ENCODE measurements around the gene MAD1L1.
"Not testable (repeated sequence)": the region's sequence is repeated elsewhere in the genome, so short reads cannot be mapped to it uniquely, and the experiment has no call there.

MAD1L1 gene

GRCh38 chr7:1883834-1884582 is 348.7 kb downstream of the MAD1L1 start:
- no peak for DNase-seq (ENCODE audit: low spot score)

DNA sequence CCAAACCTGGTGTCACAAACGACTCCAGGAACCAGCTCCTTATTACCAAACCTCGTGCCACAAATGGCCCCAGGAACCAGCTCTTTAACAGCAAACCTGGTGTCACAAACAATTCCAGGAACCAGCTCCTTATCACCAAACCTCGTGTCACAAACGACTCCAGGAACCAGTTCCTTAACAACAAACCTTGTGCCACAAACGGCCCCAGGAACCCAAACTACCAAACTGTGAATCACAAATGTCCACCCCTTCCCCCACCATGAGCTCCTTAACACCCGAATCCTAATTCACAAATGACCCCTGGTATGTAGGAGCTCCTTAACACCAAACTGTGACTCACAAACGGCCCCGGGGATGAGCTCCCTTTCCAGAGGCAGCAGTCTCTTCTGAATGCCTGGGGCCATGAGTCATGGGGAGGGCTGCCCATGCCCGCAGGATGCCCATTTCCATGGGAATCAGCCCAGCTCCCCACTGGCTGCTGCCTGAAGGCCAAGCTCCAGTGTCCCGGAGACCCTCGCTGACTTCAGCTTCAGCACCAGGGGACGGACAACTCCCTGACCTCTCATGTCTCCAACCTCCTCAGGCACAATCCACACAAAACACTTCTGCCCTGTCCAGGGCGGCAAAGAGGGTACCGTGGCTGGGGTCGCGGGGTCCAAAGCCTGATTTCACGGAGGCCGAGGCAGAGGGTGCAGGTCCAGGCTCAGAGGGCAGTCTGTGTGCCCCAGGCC is 349.5 kb downstream of the MAD1L1 start:
- DNase-seq (ENCODE audit: low spot score), result peak; percentile 98

DNA sequence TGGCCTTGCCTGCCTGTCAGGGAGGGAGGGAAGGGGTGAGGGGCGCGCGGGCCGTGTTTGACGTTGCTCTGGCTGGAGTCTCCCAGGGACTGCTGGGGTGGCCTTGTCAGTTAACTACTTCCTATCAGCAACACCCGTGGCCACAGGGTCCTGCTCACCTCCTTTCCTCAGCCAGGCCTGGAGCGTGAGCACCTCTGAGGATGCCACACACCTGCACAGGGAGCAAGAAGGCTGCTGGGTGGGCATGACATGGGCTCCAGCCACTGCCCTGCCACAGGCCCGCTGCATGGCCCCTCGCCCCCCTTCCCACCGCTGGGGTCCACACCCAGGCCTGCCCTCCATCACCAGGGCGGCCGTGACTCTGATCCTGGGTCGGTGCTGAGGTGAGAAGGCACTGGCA is 350.3 kb downstream of the MAD1L1 start:
- DNase-seq (ENCODE audit: low spot score), result no peak

GRCh38 chr7:1881946-1882345 is 350.8 kb downstream of the MAD1L1 start:
- DNase-seq (ENCODE audit: low spot score), result no peak

- not testable (repeated sequence) for DNase-seq (ENCODE audit: low spot score)
Observed at GRCh38 chr7:1876641-1877040, 356.1 kb downstream of the MAD1L1 start.

DNA sequence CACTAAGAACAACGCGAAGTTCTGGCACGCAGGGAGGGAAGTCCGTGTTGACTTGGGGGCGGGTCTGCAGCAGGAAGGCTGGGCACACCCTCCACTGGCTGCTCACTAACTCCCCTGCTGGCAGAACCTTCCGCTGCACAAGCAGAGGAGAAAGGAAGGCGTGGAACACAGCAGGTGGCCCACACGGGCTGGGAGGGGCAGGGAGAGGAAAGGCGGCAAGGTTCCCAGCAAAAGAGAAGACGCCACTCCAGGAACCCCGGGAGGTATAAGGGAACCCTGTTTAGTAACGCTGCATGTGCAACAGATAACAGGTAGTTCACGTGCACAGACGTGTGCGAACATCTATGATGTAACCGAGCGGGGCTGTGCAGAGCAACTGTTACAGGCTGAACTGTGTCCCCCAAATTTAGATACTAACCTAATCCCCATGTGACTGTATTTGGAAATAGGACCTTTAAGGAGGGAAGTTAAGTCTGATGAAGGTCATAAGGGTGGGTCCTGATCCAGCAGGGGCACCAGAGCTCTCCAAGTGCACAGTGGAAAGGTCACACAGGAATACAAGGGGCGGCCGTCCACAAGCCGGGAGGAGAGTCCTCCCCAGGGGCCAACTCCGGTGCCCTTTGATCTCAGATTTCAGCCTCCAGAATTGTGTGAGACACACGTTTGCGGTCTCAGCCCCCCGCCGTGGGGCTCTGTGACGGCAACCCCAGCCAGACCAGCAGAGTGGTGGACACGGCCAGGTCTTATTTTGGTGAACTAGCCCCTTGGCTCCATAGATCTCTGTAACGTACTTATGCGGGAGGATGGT is 357.1 kb downstream of the MAD1L1 start:
- not testable (repeated sequence) for DNase-seq (ENCODE audit: low spot score)

DNA sequence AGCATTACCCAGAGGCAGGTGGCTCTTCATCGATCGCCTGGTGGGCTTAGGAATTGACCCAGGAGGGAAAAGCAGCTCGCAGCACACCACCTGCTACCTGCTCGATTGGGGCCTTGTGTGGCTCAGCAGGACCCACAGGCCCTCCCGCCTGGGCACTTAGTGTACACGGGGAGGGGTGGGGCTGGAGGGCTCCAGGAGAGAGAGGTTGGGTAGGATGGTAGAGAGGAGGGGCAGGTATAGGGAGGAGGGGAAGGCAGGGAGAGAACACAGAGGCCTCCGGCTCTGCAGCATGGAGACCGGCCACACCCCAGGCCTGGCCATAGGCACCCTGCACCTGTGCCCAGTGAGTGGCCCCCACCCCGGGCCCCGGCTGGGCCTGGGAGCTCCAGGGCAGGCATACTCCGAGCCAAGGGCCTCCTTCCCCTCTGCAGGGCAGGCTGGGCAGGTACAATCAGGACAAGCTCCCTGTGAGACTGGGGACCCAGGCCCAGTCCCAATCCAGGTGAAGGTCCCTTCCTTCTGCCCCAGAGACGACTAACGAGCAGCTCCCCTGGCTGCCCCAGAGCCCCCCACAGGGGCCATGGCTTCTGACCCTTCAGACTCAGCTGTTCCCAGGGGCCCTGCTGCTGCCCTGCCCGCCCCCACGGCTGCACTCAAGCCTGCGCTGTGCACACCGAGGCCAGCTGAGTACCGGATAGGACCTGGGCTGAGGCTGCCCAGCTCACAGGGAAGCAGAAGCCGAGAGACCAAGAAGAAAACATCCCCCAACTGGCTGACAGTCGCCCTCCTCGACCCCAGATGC is 358.0 kb downstream of the MAD1L1 start:
- DNase-seq (ENCODE audit: low spot score), result not testable (repeated sequence)

GRCh38 chr7:1873857-1874589 is 358.7 kb downstream of the MAD1L1 start:
- DNase-seq (ENCODE audit: low spot score), result no peak

DNA sequence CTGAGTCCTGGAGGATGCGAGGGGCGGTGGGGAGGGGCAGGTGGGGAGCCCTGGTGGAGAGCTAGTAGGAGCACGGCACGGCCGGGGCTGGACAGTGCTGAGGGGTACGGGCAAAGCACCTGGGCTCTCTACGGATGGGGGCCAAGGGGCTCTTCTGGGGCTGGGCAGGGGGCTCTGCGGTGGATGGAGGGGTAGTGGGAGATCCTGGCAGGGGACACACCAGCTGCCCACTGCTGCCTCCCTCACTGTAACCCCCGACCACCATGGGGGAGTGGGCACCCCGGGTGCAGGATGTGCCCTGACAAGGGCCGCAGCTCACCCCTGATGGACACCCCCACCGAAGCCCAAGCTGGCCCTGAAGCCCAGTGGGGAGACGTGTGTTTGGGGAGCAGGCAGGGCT is 359.3 kb downstream of the MAD1L1 start:
- DNase-seq (ENCODE audit: low spot score), result no peak

DNA sequence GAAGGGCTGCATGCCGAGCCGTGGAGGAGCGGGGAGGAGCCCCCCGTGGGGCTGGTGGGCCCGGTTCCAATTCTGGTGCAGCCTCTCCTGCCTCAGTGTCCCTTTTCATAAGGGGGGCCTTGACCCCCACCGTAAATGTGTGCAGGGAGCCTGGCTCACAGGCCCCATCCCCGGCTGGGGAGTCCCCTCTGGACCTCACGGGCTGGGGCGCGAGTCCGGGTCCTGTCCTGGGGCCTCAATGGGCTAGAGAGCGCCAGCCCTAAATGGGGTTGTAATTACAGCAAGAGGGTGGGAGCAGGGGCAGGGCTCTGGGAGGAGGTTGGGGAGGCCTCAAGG is 359.7 kb downstream of the MAD1L1 start:
- DNase-seq (ENCODE audit: low spot score), result no peak

DNA sequence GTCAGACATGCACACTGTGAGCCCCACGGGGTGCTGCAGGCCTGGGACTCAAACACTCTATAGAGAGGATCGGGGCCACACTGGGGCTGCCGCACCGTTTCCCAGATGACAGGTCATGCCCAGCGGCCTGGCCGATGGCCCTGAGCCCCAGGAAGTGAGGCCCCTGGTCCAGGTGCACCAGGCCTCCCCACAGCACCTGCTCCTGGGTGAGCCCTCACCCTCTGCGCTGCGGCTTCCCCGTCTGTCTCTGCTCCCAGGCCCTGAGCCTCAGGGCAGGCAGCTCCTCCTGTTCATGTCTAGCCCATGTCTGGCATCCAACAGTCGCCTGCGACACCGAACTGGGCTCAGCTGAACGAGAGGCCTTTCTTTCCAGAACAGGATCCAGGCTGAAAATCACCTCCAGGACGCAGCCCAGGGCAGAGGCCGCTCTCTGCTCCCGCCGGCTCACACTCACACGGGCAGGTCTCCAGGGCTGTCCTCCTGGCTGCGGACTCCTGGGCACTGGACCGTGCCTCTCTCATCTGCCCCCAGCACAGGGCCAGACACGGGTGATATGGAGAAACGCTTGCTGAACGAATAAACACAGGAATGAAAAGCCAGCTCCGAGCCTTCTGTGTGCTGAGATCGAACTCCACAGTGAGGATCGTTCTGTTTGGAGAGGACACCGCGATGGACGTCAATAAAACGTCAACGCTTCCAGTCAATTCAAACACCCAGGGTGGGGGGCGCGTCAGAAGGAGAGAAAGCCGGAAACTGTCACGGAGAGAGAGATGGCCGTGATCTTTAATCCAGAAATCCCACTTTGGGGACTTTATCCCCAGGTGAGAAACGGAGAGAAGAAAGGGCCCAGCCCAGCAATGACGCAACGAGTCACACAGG is 360.3 kb downstream of the MAD1L1 start:
- no peak for DNase-seq (ENCODE audit: low spot score)

DNA sequence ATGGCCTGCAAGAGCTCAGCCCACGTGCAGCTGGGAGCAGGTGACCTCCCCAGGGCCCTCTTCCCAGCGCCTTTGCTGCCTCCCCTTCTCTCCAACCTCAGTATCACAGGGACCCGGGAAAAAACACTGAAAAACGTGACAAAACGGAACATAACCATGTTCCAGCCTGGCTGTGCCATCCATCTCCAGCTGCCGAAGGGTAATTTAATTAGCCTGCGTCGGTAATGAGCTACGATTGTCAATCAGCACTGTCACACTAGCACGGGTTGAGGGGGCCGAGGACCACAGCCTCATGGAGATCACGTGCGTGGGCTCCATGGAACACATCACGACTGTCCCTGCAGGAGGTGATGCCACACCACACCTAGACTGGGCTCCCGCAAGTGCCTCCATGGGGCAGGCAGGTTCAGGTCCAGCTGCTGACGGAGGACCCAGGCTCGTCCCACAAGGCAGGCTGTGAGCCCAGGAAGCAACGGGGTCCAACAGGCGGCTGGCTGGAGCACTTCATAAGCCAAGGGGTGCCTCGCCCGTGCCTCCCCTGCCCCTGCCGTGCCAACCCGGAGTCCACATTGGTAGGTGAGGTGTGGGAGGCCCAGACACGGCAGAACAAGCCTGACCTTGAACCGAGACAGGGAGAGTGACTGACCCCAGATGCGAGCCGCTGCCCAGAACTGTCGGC is 363.2 kb downstream of the MAD1L1 start:
- no peak for DNase-seq (ENCODE audit: low spot score)

- no peak for DNase-seq (ENCODE audit: low spot score)
Observed at GRCh38 chr7:1868516-1869165, 364.1 kb downstream of the MAD1L1 start.

DNA sequence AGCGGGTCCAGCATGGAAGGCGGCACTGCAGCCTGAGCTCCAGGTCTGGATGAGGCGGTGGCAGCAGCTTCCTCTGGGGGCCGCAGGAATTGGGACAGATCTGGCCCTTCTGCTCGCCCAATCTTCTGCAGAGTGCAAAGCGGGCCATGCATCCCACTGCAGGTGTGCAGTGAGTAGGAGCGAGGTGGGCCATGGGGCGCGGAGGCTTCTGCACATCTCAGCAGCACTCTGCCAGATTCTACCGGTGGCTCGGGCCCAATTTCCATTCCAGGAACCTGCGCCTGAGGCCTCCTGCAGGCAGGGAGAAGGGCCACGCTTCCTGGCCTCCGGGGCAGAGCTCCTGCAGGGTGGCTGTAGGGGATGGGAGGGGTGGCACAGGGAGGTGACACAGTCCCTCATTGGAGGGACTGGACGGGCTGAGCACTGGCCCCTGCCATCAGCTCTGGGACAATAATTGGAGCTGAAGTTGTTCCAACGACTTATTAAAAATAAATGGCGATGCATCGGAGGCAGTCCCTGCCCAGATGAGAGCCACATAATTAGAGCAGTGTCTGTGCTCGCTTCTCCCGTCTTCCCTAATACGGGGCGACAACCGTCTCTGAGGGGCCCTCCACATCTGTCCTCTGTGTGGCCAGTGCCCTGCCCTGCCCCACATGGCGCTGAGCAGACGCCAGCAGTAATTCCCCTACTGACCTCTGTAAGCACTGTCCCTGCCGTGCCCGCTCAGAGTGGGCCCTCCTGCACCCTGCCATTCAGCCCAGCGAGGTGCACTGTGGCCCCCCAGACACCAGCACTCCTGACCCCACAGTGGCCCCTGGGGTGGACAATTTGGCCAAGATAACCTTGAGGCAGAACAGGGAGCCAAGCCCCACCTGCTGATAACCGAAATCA is 365.1 kb downstream of the MAD1L1 start:
- no peak for DNase-seq (ENCODE audit: low spot score)

GRCh38 chr7:1866601-1867000 is 366.1 kb downstream of the MAD1L1 start:
- no peak for DNase-seq (ENCODE audit: low spot score)

DNA sequence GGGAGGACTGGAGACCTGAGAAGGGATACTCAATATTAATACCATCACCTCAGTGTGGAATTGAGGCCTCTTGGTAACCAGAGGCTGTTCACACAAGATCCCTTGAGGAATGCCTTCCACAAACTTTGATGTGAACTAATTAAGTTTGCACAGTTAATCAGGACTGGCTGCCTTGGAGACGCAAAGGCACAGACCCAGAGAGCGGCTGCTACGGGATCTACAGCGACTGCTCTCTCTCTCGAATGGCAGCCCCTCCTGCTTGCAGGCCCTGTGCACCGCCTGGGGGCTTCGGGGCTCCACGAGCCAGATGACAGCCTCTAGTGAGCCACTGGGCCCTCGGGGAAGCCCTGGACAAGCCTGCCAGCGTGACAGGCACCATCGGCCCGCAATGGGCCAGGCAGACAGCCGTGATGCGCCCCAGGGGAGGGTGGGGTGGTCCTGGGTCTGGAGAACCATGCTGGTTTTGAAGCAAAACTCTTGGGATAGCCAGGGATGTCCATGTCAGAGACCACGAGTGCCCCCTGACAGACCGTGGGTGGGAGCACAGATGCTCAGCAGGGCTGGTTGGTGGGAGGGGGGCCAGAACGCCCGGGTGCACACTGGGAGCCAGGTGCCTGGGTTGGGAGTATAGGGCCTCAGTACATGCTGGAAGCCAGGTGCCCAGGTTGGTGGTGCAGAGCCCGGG is 367.0 kb downstream of the MAD1L1 start:
- no peak for DNase-seq (ENCODE audit: low spot score)

GRCh38 chr7:1865000-1865555 is 367.7 kb downstream of the MAD1L1 start:
- DNase-seq (ENCODE audit: low spot score), result no peak

Data from AG08395 (cell line).